Neural progenitor cell (in vitro differentiated cells): ENCODE results near the gene ABTB2.

Experiments used
- CTCF ChIP-seq: fragments of 200-600 bp; sonication (generic); IDR thresholded peaks from 2 replicates; pipeline ENCODE4 v1.5.1; 2017; ENCODE audit warnings: antibody characterized with exemption, mild to moderate bottlenecking
- EZH2 ChIP-seq: fragments of 200-600 bp; sonication (generic); IDR thresholded peaks from 2 replicates; pipeline ENCODE4 v1.6.1; 2017; ENCODE audit warnings: antibody characterized with exemption, mild to moderate bottlenecking, moderate library complexity

- TF ChIP-seq CTCF = no peak
- TF ChIP-seq EZH2 = no peak
These were observed 43.6 kb downstream of the ABTB2 start for GRCh38 chr11:34314176-34314575.
